HEK293T (cell line): ENCODE results near the gene KCNH1.

Experiments used
- ARNT ChIP-seq: fragments of 450-650 bp; IDR thresholded peaks from 2 replicates; pipeline ENCODE4 v1.6.1; 2017; ENCODE audit warnings: mild to moderate bottlenecking
- BHLHE40 ChIP-seq: fragments of 450-650 bp; IDR thresholded peaks from 2 replicates; pipeline ENCODE4 v1.6.1; 2016; ENCODE audit warnings: mild to moderate bottlenecking, moderate library complexity, borderline replicate concordance
- ELF4 ChIP-seq: fragments of 450-650 bp; IDR thresholded peaks from 2 replicates; pipeline ENCODE4 v1.6.1; 2017; ENCODE audit warnings: antibody characterized with exemption
- FOXA1 ChIP-seq: fragments of 450-650 bp; IDR thresholded peaks from 2 replicates; pipeline ENCODE4 v1.6.1; 2016; ENCODE audit warnings: mild to moderate bottlenecking
- FOXK2 ChIP-seq: fragments of 450-650 bp; IDR thresholded peaks from 2 replicates; pipeline ENCODE4 v1.6.1; 2016; ENCODE audit warnings: mild to moderate bottlenecking
- FOXM1 ChIP-seq: fragments of 450-650 bp; IDR thresholded peaks from 2 replicates; pipeline ENCODE4 v1.6.1; 2017; ENCODE audit warnings: mild to moderate bottlenecking, borderline replicate concordance
- HDGF ChIP-seq: fragments of 450-650 bp; IDR thresholded peaks from 2 replicates; pipeline ENCODE4 v1.6.1; 2017; ENCODE audit warnings: antibody characterized with exemption, borderline replicate concordance
- L3MBTL2 ChIP-seq: fragments of 450-650 bp; conservative IDR thresholded peaks from 2 replicates; pipeline ENCODE4 v1.6.1; 2016; ENCODE audit warnings: mild to moderate bottlenecking
- PKNOX1 ChIP-seq: fragments of 450-650 bp; IDR thresholded peaks from 2 replicates; pipeline ENCODE4 v1.6.1; 2016
- ZNF384 ChIP-seq: fragments of 450-650 bp; IDR thresholded peaks from 2 replicates; pipeline ENCODE4 v1.6.1; 2016

GRCh38 chr1:211113566-211113965, 20.4 kb downstream of the KCNH1 start:
- TF ChIP-seq FOXM1: no peak
- TF ChIP-seq ZNF384: no peak
- no peak for TF ChIP-seq HDGF
- TF ChIP-seq ELF4: no peak
- TF ChIP-seq FOXA1: no peak
- no peak for TF ChIP-seq L3MBTL2
- TF ChIP-seq PKNOX1: no peak
- TF ChIP-seq ARNT: no peak
- TF ChIP-seq BHLHE40: no peak
- no peak for TF ChIP-seq FOXK2
